Activated CD8-positive, alpha-beta memory T cell treated with anti-CD3 and anti-CD28 coated beads for 36 hours (primary cell): Measurements from ENCODE around the gene CDKN2A. TPM values are rescaled to one million over a fixed set of nuclear protein-coding genes. Genes with fewer than 3 reads are reported as not detected.

Experiments
- CTCF ChIA-PET: fragments of 350-600 bp; sonication (Branson Sonifier 250); formaldehyde crosslinking; loops from one replicate; lab custom pipeline; 2021; ENCODE audit warnings: antibody characterized with exemption; lab: Charles Lee
- POLR2A ChIA-PET: fragments of 350-600 bp; sonication (Branson Sonifier 250); formaldehyde crosslinking; loops from one replicate; lab custom pipeline; 2021; ENCODE audit warnings: antibody characterized with exemption; lab: Charles Lee
- total RNA-seq, 2 experiments: library from RNA; stranded (reverse); gene quantifications; one replicate each; pipeline ENCODE4 v1.2.3, GENCODE V29; 2021

The CDKN2A gene
- total RNA-seq, 2 experiments from 2014 or later = 2.2 to 3.9 TPM

DNA sequence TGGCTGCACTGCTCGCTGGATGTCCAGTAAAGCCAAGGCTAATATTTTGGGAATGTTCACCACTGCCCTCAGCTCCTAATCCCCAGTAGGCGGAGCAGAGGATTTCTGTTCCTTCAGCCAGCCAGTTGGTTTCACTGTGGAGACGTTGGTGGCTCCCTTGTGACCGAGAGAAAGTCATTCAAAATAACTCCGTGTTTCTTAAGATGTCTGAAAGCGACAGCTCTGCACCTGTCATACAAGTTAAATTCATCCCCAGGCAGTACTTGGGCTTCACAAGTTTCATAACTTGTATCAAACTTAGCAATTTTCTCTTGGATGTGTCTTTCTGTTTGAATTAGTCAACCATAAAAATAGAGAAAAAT, 15.3 kb upstream of the CDKN2A start:
- ChIA-PET POLR2A (no interaction called here), CTCF (interaction anchor here (0.9 to 3.4 kb wide), 12 partner anchors 9 to 207 kb away, joined by 3 to 19 read pairs (median 7); partner anchors contain the start of genes CDKN2A, CDKN2B-AS1 and MTAP)

- CTCF ChIA-PET = interaction anchor here (0.6 to 3.4 kb wide), 19 partner anchors 9 to 230 kb away, joined by 3 to 19 read pairs (median 4); partner anchors contain the start of genes CDKN2A, CDKN2B-AS1 and MTAP
These were observed 14.7 kb upstream of the CDKN2A start, which contains the start of gene CDKN2B for GRCh38 chr9:22008717-22009505. CDKN2B (minus strand) TSS chr9:22009305; CDS start chr9:22008953, 352 bp downstream.

GRCh38 chr9:22008384-22008716, 14.2 kb upstream of the CDKN2A start:
- POLR2A ChIA-PET = no interaction called here
- CTCF ChIA-PET = interaction anchor here (0.6 to 3.4 kb wide), 18 partner anchors 8 to 230 kb away, joined by 3 to 19 read pairs (median 4); partner anchors contain the start of genes CDKN2A and CDKN2B-AS1

More at GRCh38 chr9:22008717-22009505, 14.7 kb upstream of the CDKN2A start, which contains the start of gene CDKN2B:
- POLR2A ChIA-PET = no interaction called here

DNA sequence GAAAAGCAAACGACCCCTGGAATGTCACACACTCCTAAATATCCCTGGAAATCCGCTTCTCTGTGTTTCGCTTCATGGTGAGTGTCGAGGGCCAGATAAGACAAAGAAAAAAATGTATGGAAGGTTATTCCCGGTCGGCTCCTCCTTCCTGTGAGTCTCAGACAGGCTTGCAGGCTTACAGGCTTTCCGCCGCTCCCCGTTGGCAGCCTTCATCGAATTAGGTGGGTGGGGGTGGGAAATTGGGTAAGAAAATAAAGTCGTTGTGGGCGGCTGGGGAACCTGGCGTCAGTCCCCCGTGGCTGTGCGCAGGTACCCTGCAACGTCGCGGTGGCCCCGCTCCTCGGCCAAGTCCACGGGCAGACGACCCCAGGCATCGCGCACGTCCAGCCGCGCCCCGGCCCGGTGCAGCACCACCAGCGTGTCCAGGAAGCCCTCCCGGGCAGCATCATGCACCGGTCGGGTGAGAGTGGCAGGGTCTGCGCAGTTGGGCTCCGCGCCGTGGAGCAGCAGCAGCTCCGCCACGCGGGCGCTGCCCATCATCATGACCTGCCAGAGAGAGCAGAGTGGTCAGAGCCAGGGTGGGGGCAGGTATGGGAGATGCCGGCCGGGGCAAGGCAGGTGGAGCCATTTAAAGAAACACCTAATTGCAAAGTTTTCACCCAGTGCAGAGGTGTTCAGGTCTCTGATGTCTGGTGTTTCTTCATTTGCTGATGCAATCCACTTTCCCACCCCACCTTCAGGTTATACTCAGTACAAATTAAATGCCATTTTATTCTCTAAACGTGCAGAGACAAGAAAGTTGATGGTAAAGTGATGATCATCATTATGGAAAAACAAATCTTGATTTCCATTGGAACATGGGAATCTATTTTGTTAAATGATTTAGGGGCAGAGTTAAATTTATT, 11.8 kb upstream of the CDKN2A start:
- POLR2A ChIA-PET = no interaction called here

GRCh38 chr9:22005021-22005701, 11.0 kb upstream of the CDKN2A start:
- ChIA-PET CTCF (no interaction called here), POLR2A (no interaction called here)

More for the DNA sequence above, 11.8 kb upstream of the CDKN2A start:
- CTCF ChIA-PET = interaction anchor here (3.4 kb wide), 1 partner anchor 11 kb away, joined by 19 read pairs; the partner anchor contains the start of genes CDKN2A and CDKN2B-AS1

DNA sequence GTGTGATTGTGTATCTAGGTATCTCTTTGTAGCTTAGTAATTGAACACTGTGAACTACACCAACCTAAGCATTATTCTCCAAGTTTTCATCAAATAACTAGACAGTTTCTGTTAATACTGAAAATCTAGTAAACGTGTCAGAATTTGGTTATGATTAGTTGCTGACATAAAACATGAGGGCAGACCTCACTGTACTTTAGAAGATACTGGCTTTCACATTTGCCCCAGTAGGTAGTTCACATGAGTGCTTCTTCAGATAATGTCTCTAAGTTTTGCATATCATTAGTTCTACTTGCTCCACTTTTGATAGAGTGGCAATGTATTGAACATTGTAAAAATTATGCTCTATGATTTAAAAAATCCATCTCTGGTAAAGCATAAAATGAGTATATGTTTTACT, 7.8 kb upstream of the CDKN2A start:
- ChIA-PET CTCF (no interaction called here), POLR2A (no interaction called here)

DNA sequence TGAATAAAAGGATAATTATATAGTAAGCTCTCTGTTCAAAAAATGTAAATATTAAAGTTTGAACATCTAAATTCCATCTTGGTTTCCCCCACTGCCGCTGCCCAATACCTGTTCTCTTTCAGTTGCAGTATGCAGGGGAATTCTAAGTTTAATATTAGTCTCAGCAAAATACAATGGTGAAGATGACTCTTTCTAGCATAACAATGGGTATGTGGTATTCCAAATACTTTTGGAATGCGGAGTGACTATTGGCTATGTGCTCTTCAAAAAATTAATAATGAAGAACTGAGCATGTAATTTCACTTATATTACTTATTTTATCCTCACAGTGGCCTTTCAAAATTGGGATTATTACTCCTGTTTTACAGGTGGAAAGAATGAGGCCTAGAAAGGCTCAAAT, 3.8 kb upstream of the CDKN2A start:
- POLR2A ChIA-PET = no interaction called here
- CTCF ChIA-PET = no interaction called here

DNA sequence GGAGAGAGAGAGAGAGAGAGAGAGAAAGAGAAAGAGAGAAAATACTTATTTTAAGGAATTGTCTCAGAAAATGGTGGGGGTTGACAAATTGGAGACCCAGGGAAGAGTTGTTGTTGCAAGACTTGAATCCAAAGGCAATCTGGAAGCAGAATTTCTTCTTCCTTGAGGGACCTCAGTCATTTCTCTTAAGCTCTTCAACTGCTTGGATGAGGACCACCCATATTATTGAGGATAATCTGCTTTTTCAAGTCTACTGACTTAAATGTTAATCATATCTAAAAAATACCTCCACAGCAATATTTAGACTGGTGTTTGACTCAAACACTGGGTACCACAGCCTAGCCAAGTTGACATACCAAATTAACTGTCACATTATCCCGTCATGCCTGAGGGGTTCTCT, 3.3 kb upstream of the CDKN2A start:
- CTCF ChIA-PET = no interaction called here
- POLR2A ChIA-PET = no interaction called here

DNA sequence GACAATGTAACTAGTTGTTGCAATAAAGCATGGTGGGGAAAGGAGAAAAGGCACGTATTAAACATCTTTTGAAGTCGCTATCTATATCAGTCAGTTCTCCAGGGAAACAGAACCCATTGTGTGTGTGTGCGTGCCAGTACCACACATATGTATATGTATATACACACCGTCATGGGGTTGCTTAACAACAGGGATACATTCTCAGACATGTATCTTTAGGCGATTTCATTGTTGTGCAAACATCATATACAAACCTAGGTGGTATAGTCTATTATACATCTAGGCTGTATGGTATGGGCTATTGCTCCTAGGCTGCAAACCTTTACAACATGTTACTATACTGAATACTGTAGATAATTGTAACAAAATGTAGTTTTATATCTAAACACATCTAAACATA, 2.7 kb upstream of the CDKN2A start:
- ChIA-PET CTCF (interaction anchor here (4.3 kb wide), 1 partner anchor 11 kb away, joined by 19 read pairs; the partner anchor contains the start of gene CDKN2B), POLR2A (no interaction called here)

DNA sequence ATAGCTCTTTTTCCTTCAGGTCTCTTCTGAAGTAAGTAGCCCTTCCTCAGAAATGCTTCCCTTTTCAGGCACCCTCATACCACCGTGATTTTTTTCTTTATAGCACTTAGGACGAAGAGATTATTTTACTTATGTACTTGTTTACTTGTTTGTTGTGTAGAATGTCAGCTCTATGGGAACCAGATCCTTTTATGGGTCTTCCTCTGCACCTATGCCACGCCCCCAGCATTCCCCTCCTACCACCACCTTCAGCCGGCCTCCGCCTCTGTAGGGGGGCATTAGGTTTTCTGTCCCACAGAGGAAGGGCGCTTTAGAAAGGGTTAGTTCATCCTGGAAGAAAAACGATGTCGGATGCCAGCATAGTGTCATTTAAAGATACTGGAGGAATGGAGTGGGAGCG, 2.2 kb upstream of the CDKN2A start:
- CTCF ChIA-PET = interaction anchor here (4.3 kb wide), 1 partner anchor 12 kb away, joined by 19 read pairs; the partner anchor contains the start of gene CDKN2B
- POLR2A ChIA-PET = no interaction called here

DNA sequence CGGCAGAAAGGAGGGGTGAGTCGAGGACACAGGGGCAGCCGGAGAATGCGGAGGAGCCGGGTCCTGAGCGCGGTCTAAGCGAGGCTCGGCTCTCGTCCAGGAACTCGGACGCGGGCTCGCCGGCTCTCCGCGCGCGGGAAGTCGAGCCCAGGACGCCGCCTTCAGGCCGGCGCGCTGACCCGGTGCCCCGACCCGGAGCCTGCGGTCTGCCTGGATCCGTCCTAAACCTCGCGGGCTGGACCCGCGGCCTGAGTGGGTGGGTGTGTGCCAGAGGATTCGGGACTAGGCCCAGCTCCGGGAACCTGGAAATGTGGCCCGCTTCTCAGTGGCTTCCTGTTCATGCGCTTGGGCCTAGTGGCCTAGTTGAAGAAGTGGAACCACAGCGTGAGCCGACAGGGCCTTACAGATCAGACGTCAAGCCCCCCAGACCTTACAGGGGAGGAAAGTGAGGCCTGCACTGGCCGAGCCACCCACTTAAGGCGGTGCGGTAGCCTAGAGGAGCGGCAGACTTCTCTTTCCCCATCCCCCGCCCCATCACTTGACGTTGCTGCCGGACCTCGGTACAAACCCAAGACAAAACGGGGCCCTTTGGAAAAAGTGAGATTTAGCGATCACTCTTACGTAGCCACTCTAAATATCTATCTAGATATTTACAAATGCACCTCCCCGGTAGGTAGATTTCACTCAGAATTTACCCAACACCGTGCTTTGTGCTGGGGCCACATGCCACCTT, 1.6 kb upstream of the CDKN2A start:
- CTCF ChIA-PET = interaction anchor here (4.3 kb wide), 1 partner anchor 12 kb away, joined by 19 read pairs; the partner anchor contains the start of gene CDKN2B
- POLR2A ChIA-PET = interaction anchor here (1.7 kb wide), 1 partner anchor 193 kb away, joined by 6 read pairs; no protein-coding TSS in a partner anchor

DNA sequence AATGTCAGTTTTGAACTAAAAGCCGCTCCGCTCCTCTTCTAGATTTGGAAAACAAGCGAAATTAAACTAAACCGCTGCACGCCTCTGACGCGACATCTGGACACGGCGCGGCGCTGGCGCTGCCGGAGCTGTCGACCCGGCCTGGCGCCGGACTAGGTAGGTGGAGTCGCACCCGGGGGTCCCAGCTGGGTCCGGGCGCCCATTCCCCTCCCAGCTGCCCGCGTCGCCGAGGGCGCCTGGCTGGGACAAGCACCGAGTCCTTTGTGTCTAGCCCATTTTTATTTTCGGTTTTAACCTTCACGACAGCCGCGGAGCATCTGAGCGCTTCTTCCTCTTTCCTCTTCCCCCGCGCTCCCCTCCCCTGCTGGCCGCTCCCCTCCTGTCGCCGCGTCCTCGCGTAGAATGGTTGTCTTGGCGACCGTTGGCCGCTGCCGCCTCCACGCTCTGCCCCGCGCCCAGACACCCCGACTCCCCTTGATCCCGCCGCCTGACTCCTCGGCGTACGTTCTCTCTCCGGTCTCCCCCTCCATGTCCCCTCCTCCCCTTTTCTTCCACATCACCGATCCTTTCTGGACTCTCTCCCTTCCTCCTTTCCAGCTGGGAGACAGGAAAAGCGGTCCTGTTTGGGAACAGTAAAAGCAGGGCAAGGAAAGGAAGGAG, 944 bp upstream of the CDKN2A start:
- POLR2A ChIA-PET = interaction anchor here (0.6 to 1.7 kb wide), 3 partner anchors 75 to 247 kb away, joined by 3 to 6 read pairs (median 3); no protein-coding TSS in a partner anchor

DNA sequence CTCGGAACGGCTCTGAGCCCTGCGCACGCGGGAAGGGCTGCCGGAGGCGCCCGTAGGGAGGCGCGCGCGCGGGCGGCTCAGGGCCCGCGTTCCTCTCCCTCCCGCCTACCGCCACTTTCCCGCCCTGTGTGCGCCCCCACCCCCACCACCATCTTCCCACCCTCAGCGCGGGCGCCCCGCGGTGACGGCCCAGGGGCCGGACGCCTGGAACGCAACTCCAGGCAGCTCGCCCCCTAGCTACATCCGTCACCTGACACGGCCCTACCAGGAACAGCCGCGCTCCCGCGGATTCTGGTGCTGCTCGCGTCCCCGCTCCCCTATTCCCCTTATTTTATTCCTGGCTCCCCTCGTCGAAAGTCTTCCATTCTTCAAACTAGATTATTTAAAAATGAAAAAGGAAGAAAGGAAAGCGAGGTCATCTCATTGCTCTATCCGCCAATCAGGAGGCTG, 389 bp upstream of the CDKN2A start, which contains the start of gene CDKN2B-AS1:
CDKN2B-AS1 (plus strand) TSS at position 236 of the 450 bp plus-strand sequence.
- POLR2A ChIA-PET = interaction anchor here (0.6 to 1.7 kb wide), 3 partner anchors 74 to 247 kb away, joined by 3 to 6 read pairs (median 3); no protein-coding TSS in a partner anchor
- CTCF ChIA-PET = interaction anchor here (0.9 to 4.3 kb wide), 6 partner anchors 13 to 188 kb away, joined by 3 to 19 read pairs (median 4); partner anchors contain the start of gene CDKN2B

More for the DNA sequence above, 944 bp upstream of the CDKN2A start:
- CTCF ChIA-PET = interaction anchor here (0.9 to 4.3 kb wide), 6 partner anchors 13 to 189 kb away, joined by 3 to 19 read pairs (median 4); partner anchors contain the start of gene CDKN2B

DNA sequence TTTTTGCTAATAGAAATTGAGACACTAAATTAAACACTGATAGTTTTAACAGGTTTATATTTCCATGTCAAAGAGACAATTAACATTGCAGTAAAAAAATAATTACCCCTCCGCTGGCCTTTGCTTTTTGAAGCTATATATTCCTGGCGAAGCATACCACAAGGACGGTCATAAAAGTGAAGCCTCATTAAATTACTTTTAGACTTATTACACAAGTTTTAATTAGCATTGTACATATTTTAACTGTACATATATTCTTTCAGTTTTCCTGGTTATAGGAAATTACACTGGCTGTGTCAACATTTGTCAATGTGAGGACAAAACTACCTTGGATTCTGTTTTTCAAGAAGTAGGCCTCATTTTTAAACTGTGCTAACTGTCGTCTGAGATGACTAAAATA, 1.2 kb downstream of the CDKN2A start:
- ChIA-PET CTCF (interaction anchor here (0.6 to 4.3 kb wide), 2 partner anchors 15 to 140 kb away, joined by 4 to 19 read pairs; partner anchors contain the start of gene CDKN2B), POLR2A (no interaction called here)

DNA sequence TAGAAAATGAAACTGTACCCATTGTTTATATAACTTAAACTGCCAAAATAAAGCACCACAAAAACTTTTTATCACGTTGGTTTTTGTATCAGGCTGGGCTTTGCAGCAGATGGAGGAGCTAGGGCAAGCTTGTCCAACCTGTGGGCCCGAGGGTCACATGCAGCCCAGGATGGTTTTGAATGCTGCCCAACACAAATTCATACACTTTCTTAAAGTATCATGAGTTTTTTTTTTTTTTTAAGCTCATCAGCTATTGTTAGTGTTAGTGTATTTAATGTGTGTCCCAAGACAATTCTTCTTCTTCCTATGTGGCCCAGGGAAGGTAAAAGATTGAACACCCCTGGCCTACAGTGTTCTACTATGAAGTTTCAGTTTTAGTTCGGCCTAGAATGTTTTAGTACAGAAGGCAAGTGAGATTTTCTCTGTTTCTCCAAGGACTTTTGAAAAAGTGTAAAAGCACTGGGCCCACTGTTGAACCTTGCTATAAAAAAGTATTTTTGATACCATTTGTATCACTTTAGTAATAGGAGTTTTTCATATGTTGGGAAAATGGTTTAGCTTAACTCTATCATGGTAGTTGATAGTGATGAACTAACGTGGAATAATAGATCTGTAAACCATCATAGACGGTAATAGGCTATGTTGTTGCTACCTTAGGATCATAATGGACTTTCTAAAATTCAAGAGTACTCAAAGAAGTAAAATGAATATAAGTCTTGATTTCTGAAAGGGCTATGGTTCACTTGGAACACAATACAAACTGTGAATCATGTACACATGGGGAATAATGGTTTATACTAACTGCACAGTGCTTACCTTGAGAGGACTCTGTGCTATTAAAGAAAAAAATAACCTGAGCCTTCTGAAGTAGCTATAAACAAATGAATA, 2.9 kb downstream of the CDKN2A start:
- ChIA-PET CTCF (interaction anchor here (1.6 kb wide), 1 partner anchor 178 kb away, joined by 3 read pairs; no protein-coding TSS in a partner anchor), POLR2A (no interaction called here)
